ENCODE data around the gene CELA1. TPM values are rescaled to one million over a fixed set of nuclear protein-coding genes. Genes with fewer than 3 reads are reported as not detected.
"Not testable (repeated sequence)": the region's sequence is repeated elsewhere in the genome, so short reads cannot be mapped to it uniquely, and the experiment has no call there.

CELA1 gene
- total and polyA plus RNA-seq, 8 donors: not detected

- TF ChIP-seq CTCF (IDR thresholded peaks at IDR 0.05): no peak
- Histone ChIP-seq H3K4me3 (no peak overlapping the region), H3K27ac (no peak overlapping the region), H3K9me3 (no peaks in the 10 kb centered on the region), H3K4me1 (peaks cover 0 to 10% of the 10 kb centered on the region in 2 donors), H3K36me3 (no peaks in the 10 kb centered on the region), H3K27me3 (no peaks in the 10 kb centered on the region)
- ATAC-seq (no peak), DNase-seq (no peak)
- intact Hi-C loops (cut with DNase I): loop anchor here in 1 of 2 donors (10.0 kb wide), 1 partner anchor 68 kb away; the partner anchor contains the start of gene SMAGP
These were observed 3.3 kb downstream of the CELA1 start for GRCh38 chr12:51343201-51343600.

- ATAC-seq: no peak
These were observed 4.1 kb downstream of the CELA1 start for GRCh38 chr12:51342416-51342815.

GRCh38 chr12:51341251-51342007, 5.0 kb downstream of the CELA1 start:
- Histone ChIP-seq H3K4me1 (peaks cover 2 to 14% of the 10 kb centered on the region in 2 donors), H3K4me3 (no peak overlapping the region), H3K27me3 (no peaks in the 10 kb centered on the region), H3K9me3 (no peaks in the 10 kb centered on the region), H3K27ac (no peak overlapping the region), H3K36me3 (no peaks in the 10 kb centered on the region)
- ATAC-seq: peak; percentile 98
- TF ChIP-seq CTCF (IDR thresholded peaks at IDR 0.05): peak; percentile 93 to 96
- peak in 3 of 4 donors; percentile 65 to 76 (median 74) for DNase-seq
- intact Hi-C loops (cut with DNase I): loop anchor here in 1 of 2 donors (10.0 kb wide), 1 partner anchor 67 kb away; the partner anchor contains the start of gene SMAGP

More at GRCh38 chr12:51342416-51342815, 4.1 kb downstream of the CELA1 start:
- Histone ChIP-seq H3K4me1 (peaks cover 0 to 10% of the 10 kb centered on the region in 2 donors), H3K4me3 (no peak overlapping the region), H3K27ac (no peak overlapping the region), H3K27me3 (no peaks in the 10 kb centered on the region), H3K9me3 (no peaks in the 10 kb centered on the region), H3K36me3 (no peaks in the 10 kb centered on the region)
- no peak for DNase-seq
- no peak for TF ChIP-seq CTCF (IDR thresholded peaks at IDR 0.05)
- intact Hi-C loops (cut with DNase I): loop anchor here in 1 of 2 donors (10.0 kb wide), 1 partner anchor 68 kb away; the partner anchor contains the start of gene SMAGP

- DNase-seq: no peak
- ATAC-seq: no peak
- intact Hi-C loops (cut with DNase I): loop anchor here in 1 of 2 donors (10.0 kb wide), 1 partner anchor 65 kb away; the partner anchor contains the start of gene SMAGP
- Histone ChIP-seq H3K9me3 (no peaks in the 10 kb centered on the region), H3K36me3 (no peaks in the 10 kb centered on the region), H3K4me1 (peaks cover 4 to 31% of the 10 kb centered on the region in 2 donors), H3K4me3 (no peak overlapping the region), H3K27me3 (no peaks in the 10 kb centered on the region), H3K27ac (no peak overlapping the region)
- no peak for TF ChIP-seq CTCF (IDR thresholded peaks at IDR 0.05)
These were observed 6.7 kb downstream of the CELA1 start for GRCh38 chr12:51339750-51340149.

- intact Hi-C loops (cut with DNase I); DNase-seq; H3K36me3 ChIP-seq; ATAC-seq; H3K9me3 ChIP-seq; H3K27ac ChIP-seq; H3K4me3 ChIP-seq; H3K27me3 ChIP-seq: not testable (repeated sequence)
- H3K4me1 ChIP-seq: peaks cover 4 to 38% of the 10 kb centered on the region in 2 donors
These were observed 9.1 kb downstream of the CELA1 start for GRCh38 chr12:51337336-51337735.
